Lung (tissue), 12 donors: ENCODE results near the gene PDP2. TPM values are rescaled to one million over a fixed set of nuclear protein-coding genes. Genes with fewer than 3 reads are reported as not detected.

Experiments
- ATAC-seq: fragments of 200-7000 bp; cut with Tn5 transposase; one replicate; pipeline ENCODE4 v1.9.1; 2020; ENCODE audit warnings: moderate number of reproducible peaks; ENCODE audit not compliant: insufficient read depth, low FRiP score
- DNase-seq, 3 donors: peaks; one replicate each; pipeline ENCODE4 v3.0.0-alpha.2; 2013 to 2017
- H3K27ac ChIP-seq, 2 donors: one replicate each; pipeline ENCODE4 v1.5.1; 2013; ENCODE audit warnings: mild to moderate bottlenecking in 2 of 2, moderate library complexity in 2 of 2, control low read depth in 1 of 2, inconsistent platforms in 1 of 2, low read depth in 1 of 2, low read length in 1 of 2
- H3K27me3 ChIP-seq, 3 donors: one replicate each; pipeline ENCODE4 v1.5.1; 2013; ENCODE audit warnings: low read length in 2 of 3; ENCODE audit not compliant: control insufficient read depth in 3 of 3, insufficient read depth in 3 of 3
- H3K36me3 ChIP-seq, 4 donors: one replicate each; pipeline ENCODE4 v1.5.1; 2013; ENCODE audit warnings: low read length in 4 of 4, mild to moderate bottlenecking in 1 of 4, moderate library complexity in 1 of 4; ENCODE audit not compliant: control insufficient read depth in 4 of 4, insufficient read depth in 4 of 4
- H3K4me1 ChIP-seq, 5 donors: one replicate each; pipeline ENCODE4 v1.5.1; 2013; ENCODE audit warnings: low read length in 5 of 5, mild to moderate bottlenecking in 2 of 5, moderate library complexity in 1 of 5; ENCODE audit not compliant: control insufficient read depth in 5 of 5, insufficient read depth in 5 of 5
- H3K4me3 ChIP-seq: one replicate; pipeline ENCODE4 v1.5.1; 2013; ENCODE audit warnings: mild to moderate bottlenecking, control low read depth, moderate library complexity
- H3K9ac ChIP-seq, 2 donors: one replicate each; pipeline ENCODE4 v1.5.1; 2013; ENCODE audit warnings: low read length in 2 of 2, control low read depth in 1 of 2; ENCODE audit not compliant: insufficient read depth in 1 of 2
- H3K9me3 ChIP-seq, 4 donors: one replicate each; pipeline ENCODE4 v1.5.1; 2013; ENCODE audit warnings: low read length in 3 of 4, mild to moderate bottlenecking in 1 of 4, moderate library complexity in 1 of 4; ENCODE audit not compliant: control insufficient read depth in 4 of 4, insufficient read depth in 3 of 4
- WGBS, 2 donors: extraction: QIAGEN DNeasy Blood & Tissue Kit; methylation state at CpG; one replicate each; pipeline ENCODE4 v1.1.7; 2013; 5-methylcytosine and 5-hydroxymethylcytosine counted together
- polyA plus RNA-seq, 2 donors: library from polyadenylated mRNA; stranded (reverse); fragments of 200-250 nt; gene quantifications; one replicate each; pipeline ENCODE4 v1.2.1, GENCODE V29; 2013
- total RNA-seq, 2 donors: library from RNA; depleted of rRNA in 1 of 2; stranded (reverse); fragments of >200 nt in 1 of 2; gene quantifications; one replicate each; pipeline ENCODE4 v1.2.1, GENCODE V29; 2014 to 2021
- TF ChIP-seq, protein P1 (sequence below): IDR thresholded peaks from 2 replicates; pipeline ENCODE4 v1.5.1; 2012; ENCODE audit warnings: mild to moderate bottlenecking; ENCODE audit errors: control extremely low read depth, extremely low read depth
- donor health status: control.
- donor health status: control.
- donor health status: Bipolar disorder and iron deficiency.
- donor health status: healthy.
- donor health status: DM: yes; HTN: yes; CAD: no.

Gene PDP2
- total and polyA plus RNA-seq, 4 donors = 4.5 to 23.0 (median 13.1) TPM

- no peaks in the 10 kb centered on the region for H3K4me1 ChIP-seq
- no peaks in the 10 kb centered on the region for H3K36me3 ChIP-seq
- no peak overlapping the region for H3K27ac ChIP-seq
- 84 to 92% methylated on average over 14 of the region's 14 CpGs for WGBS, 2 donors
- peaks cover 0 to 24% (median 18%) of the 10 kb centered on the region in 3 donors for H3K27me3 ChIP-seq
- TF ChIP-seq, protein P1, sequence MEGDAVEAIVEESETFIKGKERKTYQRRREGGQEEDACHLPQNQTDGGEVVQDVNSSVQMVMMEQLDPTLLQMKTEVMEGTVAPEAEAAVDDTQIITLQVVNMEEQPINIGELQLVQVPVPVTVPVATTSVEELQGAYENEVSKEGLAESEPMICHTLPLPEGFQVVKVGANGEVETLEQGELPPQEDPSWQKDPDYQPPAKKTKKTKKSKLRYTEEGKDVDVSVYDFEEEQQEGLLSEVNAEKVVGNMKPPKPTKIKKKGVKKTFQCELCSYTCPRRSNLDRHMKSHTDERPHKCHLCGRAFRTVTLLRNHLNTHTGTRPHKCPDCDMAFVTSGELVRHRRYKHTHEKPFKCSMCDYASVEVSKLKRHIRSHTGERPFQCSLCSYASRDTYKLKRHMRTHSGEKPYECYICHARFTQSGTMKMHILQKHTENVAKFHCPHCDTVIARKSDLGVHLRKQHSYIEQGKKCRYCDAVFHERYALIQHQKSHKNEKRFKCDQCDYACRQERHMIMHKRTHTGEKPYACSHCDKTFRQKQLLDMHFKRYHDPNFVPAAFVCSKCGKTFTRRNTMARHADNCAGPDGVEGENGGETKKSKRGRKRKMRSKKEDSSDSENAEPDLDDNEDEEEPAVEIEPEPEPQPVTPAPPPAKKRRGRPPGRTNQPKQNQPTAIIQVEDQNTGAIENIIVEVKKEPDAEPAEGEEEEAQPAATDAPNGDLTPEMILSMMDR = no peak
- H3K9me3 ChIP-seq = peaks cover 0 to 3% (median 0%) of the 10 kb centered on the region in 4 donors
- H3K4me3 ChIP-seq = no peak overlapping the region
- DNase-seq (no peak), ATAC-seq (no peak)
- H3K9ac ChIP-seq = no peak overlapping the region
Observed at GRCh38 chr16:66850115-66850815, 30.1 kb upstream of the PDP2 start.

DNA sequence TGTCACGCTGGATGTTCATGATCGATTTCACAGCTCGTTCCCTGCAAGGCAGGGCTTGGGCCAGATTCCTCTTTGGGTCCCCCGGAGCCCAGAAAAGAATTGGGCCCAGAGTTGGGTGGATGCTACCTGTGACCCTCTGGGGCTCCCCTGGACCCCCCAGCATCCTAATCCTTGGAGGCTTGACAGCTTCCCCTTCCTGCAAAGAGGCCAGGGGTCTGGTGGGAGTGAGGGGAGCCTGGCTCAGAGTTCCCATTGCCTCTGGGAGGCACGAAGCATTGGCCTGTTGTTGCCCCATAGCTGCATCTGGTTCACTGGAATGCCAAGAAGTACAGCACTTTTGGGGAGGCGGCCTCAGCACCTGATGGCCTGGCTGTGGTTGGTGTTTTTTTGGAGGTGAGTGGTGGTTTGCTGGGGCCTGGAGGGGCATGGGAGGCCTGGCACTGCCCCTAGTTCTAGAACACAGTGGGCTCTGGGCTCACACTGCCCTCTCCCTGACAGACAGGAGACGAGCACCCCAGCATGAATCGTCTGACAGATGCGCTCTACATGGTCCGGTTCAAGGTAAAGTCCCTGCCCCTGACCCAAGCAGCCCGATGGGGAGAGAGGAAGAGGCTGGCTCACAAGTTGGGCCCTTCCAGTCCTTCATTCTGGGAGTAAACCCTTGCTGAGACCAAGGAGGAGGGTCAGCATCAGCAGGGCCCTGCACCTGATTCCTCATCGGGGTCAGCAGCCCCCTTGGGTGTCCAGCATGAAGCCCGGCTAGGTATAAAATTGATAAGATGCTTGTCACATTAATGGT, 28.9 kb upstream of the PDP2 start:
- whole genome bisulfite sequencing, 2 donors = 88 to 91% methylated on average over 13 of the region's 13 CpGs

DNA sequence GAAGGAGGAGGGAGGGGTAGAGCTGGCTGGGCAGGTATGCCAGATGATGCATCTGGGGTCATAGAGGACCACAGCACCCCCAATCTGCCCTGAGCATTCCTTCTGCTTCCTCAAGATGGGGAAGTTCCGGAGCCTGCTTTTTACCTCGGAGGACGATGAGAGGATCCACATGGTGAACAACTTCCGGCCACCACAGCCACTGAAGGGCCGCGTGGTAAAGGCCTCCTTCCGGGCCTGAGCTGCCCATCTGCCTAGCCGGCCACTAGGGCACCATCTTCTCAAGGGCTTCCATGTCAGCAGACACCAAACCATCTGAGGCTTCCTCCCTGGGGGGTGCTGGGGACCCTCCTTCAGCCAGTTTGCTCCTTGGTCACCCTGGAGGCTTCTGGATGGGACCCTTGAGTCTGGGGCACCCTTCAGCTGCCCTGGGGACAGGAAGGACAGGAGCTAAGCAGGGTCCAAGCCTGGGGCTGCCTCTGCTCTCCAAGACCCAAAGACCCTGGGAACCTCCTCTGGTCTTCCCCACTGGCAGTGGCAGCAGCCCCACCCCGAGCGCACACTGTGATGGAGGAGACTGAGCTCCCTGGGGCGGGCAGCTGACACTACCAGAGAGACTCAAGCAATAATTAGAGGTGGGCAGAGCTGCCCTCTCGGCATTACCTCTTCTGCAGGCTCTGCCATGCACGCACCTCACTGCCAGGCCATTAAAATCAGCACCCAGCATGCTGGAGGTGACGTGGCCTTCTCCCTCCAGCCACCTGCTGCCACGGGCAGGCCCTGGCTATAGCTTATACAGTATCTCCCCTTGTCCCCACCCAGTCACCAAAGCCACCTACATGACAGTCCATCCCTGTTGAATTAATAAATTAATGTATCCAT, 26.8 kb upstream of the PDP2 start:
- Histone ChIP-seq H3K9ac (no peak overlapping the region), H3K27ac (no peak overlapping the region), H3K36me3 (no peaks in the 10 kb centered on the region), H3K27me3 (no peaks in the 10 kb centered on the region), H3K4me1 (no peaks in the 10 kb centered on the region), H3K9me3 (no peaks in the 10 kb centered on the region), H3K4me3 (no peak overlapping the region)
- TF ChIP-seq, protein P1 = no peak
- ATAC-seq = no peak
- DNase-seq = no peak
- 66 to 80% methylated on average over 15 of the region's 15 CpGs for WGBS, 2 donors

More for the DNA sequence above, 28.9 kb upstream of the PDP2 start:
- ATAC-seq (no peak), DNase-seq (no peak)
- no peak overlapping the region for H3K4me3 ChIP-seq
- H3K36me3 ChIP-seq = no peaks in the 10 kb centered on the region
- no peaks in the 10 kb centered on the region for H3K4me1 ChIP-seq
- TF ChIP-seq, protein P1 = no peak
- H3K9ac ChIP-seq = no peak overlapping the region
- no peak overlapping the region for H3K27ac ChIP-seq
- H3K9me3 ChIP-seq = peaks cover 0 to 3% (median 0%) of the 10 kb centered on the region in 4 donors
- peaks cover 0 to 13% (median 8%) of the 10 kb centered on the region in 3 donors for H3K27me3 ChIP-seq
